D341Med (cell line): ENCODE measurements around the gene SLC51B.
"Not testable (repeated sequence)": the region's sequence is repeated elsewhere in the genome, so short reads cannot be mapped to it uniquely, and the experiment has no call there.

ENCODE experiments used
- DNase-seq: peaks from one replicate; pipeline ENCODE4 v3.0.0; 2012; ENCODE audit warnings: low spot score

The SLC51B gene

DNA sequence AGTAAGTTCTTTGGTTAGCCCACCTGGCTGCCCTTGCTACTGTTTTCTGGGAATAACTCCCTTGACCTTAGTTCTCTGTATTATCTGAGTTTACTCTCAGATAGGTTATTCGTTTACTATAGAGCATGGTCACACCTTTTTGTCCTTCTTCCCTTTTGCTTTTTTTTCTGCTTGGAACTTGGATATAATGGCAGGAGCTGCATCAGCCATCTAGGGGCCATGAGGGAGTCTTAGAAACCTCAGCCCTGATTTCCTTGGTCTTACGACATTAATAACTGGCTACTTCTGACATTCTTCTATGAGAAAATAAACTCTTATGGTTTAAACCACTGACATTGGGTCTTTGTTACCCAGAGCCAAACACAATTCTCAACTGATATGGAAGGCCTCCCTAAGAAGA is 3.4 kb upstream of the SLC51B start:
- DNase-seq, result no peak

DNA sequence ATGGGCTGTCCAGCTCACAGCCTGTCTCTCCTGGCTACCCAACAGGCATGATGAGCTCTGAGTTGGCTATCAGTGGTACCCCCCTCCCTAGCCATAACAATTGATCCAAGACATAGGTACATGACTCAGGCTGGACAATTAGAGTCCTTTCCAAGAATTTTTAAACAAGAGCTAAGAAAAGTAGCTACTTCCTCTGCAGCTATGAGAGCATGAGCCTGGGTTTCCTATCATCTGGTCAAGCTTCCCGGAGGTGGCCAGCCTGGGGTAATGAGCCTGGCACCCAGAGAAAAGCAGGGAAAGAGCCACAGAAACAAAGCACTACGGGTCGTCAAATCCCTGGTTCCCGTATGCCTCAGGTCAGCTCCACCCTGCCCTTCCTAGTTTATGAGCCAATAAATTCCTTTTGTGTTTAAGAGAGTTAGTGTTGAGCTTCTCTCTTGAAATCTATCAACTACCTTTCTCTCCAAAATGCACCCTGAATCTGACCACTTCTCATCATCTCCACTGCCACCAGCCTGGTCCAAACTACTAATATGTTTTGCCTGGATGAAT is 2.3 kb upstream of the SLC51B start:
- no peak for DNase-seq

DNA sequence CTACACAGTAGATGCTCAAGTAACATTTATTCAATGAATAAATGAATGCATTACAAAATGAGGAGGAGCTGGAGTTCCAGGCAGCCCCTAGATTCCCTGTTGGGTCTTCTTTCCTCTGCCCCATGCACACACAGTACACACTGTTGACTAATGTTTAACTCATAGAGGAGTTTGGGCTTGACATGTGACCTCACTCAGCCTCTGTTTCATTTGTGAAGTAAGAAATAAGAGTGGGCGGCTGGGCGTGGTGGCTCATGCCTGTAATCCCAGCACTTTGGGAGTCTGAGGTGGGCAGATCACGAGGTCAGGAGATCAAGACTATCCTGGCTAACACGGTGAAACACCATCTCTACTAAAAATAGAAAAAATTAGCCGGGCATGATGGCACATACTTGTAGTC is 969 bp upstream of the SLC51B start:
- DNase-seq, result not testable (repeated sequence)

DNA sequence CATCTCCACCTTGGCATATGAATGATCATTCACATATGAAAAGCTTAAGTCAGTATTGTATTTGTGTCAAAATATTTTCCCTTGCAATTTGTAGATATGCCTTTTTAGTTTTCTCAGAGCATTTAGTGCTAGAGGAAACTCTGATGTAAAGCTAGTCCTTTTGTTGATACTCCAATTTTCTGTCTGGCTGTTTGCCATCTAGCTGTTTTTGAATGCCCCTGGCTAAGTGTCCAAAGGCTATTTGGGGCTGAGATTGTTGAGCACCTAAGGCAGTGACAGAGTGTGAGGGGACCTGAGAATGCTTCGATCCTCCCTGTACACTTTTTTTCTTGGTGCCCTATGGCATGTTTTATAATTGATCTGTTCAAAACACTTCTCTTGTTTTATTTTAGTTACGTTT is 3.1 kb downstream of the SLC51B start:
- DNase-seq, result no peak

DNA sequence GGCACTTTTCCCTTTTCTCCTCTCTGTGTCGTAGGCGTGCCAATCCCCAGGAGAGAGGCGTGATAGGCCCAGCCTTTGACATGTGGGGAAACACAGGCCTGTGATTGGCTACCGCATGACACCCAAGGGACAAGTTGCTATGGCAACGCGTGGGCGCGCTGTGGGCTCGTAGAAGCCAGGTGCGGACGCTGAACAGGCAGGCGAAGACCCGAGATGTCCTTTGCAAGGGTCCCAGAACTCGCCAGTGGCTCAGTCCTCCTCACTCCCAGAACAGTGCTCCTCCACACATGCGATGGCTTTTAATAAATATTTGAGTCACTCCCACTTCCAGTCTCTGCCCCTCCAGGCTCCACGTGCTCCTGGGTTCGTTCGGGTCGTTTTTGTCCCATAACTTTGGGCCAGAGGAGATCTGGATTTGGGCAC is 4.2 kb downstream of the SLC51B start:
- DNase-seq, result peak; percentile 96

DNA sequence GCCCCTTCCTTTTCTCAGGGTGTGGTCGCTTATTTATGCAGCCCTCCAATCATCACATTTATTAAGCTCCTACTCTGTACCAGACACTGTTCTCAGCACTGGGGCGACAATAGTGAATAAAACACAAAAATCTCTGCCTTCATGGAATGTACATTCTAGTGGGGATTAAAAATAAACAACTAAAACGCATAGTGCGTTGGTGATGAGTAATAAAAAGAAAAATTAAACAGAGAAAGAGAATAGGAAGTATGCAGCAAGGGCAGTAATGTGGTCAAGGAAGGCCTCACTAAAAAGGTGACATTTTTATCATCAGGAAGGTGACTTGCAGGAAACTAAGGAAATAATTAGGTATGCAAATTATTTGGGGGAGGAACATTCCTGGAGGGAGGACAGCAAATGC is 5.1 kb downstream of the SLC51B start:
- DNase-seq, result no peak

DNA sequence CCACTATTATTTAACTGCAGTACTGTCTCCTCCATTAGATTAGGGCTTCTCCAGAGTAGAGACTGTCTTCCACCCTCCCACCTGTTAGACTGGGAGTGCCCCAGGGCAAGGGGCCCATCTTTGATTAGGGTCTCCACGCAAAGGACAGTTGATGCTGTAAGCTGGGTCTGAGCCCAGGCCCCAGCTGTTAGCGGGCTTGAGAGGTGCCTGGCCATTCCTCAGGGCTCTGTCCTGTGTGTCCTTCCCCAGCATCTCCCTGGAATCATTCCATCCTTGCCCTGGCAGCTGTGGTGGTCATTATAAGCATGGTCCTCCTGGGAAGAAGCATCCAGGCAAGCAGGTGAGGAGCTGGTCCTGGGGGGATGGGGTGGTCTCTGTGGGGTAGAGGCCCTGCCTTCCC is 6.1 kb downstream of the SLC51B start:
- DNase-seq, result no peak

DNA sequence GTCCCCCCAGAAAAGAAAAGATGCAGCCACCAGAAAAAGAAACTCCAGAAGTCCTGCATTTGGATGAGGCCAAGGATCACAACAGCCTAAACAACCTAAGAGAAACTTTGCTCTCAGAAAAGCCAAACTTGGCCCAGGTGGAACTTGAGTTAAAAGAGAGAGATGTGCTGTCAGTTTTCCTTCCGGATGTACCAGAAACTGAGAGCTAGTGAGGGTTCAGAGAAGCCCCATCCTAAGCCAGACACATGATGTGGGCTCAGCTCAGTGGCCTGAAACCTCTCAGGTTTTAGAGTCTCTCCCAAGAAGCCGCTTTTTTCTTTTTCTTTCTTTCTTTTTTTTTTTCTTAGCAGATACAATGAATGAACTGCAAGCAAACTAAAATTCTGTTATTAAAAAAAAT is 7.8 kb downstream of the SLC51B start:
- DNase-seq, result no peak

DNA sequence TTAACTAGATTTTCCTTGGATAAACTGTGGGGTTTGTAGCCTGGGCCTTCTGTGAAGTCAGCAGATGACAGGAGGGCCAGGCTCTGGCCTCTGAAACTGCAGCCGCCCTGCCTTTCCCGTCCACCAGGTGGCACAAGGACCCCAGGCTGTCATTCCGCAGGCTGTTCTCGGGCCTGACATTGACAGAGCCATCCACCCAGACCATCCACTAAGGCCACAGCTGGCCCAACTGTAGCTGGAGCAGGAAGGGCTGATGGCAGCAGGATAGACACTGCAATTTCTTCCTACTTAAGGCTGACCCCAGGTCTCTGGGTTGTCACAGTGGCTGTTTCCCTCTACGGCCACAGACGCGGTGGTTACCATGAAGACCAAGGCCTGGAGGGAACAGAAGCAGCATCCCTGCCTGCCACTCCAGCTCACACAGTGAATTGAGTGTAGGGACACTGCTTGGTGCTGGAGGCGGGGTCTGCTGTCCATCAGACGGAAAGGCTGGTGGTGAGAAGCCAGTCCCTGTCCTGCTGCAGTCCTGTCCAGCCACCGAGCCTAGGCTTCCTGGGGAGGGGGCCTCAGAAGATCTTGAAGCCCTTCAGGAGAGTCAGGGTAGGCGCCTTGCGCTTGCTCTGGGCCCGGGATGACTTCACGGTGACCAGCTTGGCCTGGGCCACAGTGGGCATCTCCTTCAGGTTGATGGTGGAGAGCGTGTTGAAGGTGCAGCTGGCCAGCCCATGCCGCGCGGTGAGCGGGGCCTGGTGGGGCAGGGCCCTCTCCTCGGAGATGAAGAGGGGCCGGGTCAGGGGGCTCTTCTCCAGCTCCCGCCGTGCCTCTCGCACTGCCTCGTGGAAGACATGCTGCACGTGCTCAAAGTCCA is 9.4 kb downstream of the SLC51B start:
- DNase-seq, result peak; percentile 89

DNA sequence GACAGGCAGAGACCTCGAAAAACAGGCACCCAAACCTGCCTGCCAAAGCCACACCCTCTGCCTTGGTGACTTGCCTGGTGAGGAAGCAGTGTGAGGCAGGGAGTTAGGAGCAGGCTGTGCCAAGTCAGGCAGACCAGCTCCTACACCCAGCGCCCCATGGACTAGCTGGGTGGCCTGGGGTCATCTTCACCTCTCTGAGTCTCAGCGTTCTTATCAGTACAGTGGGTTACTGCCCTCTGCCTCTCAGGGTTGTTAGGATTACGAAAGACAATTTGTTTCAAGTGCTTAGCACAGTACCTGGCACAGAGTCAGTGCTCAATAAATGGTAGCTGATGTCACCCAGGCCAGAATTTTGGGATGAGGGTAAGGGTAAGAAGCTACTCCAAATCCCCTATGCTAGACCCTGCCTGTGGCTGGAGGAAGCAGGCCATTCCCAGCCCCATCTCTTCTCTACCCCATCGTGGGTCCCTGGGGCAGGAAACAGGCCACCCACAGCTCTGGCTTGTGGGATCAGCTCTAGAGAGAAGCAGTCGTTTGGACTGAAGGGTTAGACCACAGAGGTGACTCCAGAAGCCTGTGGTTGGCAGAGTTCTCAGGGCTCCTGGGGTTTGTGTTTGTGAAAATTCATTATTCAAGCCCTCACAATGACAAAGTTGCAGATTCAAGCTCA is 10.1 kb downstream of the SLC51B start:
- DNase-seq, result no peak

DNA sequence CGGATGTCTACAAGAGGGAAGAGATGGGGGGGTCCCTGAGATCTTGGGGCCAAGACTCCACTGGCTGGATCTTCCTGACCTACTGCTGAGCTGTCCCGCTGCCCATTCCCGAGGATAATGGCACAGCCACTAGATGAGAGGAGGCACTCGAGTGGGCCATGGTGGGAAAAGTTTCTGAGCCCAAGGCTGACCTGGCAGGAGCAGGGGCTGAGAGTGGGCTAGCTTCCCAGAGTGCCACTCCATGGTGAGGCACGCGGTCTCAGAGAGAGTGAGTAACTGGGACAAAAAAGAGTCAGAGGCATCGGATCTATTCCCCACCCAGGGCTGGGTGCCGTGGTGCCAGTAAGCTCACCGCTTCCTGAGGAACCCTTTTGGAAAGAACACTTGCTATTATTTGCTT is 10.9 kb downstream of the SLC51B start:
- no peak for DNase-seq

DNA sequence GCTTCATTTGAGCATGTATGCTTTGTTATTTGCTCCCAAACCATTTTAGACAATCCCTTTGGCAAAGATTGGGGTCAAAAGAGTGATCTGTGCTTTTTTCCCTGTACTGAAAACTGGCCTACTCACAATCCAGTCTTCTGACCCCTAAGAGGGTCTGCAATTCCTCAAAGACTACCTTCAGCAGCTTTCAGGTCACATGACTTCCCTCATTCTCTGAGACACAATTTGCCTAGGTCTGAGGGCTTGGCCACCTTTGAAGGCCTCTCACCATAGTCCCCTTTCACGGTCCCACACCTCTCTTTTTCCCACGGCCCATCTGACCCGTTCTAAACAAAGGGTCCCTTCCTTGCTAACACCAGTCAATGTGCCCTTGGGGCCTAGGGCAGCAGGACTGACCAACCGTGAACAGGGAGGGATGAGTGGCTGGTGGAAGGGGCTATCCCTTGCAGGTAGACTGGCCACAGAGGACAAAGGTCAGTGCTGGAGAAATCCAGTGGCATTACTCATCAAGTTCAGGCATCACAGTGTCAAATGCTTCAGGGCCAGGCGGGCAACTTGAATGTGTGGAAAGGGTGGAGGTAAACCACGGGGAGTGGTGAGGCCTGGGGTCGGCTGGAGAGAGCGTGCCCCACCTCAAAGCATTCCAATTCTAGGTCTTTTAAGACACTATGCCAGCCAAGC is 11.8 kb downstream of the SLC51B start:
- DNase-seq, result no peak

DNA sequence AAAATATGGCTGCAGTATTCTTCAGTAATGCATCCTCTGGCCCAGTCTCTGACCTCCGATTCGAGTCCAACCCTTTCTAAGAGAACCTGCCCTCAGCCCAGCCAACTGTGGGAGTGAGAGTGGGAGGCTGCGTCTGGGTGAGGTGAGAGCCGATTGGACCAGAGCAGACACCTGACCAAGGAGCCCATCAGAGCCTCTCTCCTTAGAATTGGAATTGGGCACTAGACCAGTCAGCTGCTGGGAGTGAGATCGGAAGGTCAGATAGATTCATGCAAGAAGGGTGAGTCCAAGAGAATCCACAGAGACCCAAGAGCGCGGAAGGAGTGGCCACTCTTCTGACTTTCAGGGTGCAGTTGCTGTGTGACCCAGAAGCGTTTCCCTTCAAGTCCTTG is 12.4 kb downstream of the SLC51B start:
- DNase-seq, result no peak

DNA sequence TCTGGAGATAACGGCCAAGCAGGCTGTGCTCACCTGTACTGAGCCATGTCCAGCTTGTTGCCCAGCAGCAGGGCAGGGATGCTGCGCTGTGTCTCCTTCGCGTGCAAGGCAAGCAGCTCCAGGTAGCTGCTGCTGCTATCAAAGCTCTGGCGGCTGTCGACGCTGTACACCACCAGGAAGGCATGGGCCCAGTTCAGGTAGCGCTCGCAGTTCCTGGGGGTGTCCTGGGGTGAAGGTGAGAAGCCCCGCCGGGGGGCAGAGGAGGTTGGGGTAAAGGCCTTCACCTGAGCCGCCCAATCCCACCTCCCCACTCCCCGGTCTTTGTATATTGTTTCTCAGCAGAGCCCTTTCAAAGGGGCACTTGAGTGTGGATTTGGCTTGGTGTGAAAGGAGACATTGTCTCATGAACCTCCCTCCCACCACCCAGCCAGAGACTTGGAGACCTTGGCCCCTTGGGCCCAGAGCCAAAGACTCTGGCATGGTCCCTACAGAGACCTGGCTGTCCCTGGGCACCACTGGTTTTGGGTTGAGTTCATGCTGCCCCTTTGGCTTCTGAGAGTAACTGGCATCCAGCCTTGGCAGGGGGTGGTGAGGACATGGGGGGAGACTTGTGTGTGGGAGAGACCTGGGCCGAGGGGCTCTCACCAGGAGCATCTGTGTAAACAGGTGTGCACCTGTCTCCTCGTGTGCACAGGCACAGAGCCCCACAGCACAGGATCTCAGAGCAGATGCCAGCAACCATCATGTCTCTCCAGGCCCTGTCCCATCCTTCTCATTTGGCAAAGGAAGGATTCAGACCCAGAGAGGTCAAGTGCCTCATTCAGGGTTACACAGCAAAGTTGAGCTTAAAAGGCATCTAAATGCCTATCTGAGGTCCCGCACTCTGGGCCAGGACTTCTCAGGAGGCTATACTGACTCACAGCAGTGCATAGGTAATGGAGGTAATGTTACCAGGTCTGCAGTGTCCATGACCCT is 13.5 kb downstream of the SLC51B start:
- DNase-seq, result peak; percentile 7

DNA sequence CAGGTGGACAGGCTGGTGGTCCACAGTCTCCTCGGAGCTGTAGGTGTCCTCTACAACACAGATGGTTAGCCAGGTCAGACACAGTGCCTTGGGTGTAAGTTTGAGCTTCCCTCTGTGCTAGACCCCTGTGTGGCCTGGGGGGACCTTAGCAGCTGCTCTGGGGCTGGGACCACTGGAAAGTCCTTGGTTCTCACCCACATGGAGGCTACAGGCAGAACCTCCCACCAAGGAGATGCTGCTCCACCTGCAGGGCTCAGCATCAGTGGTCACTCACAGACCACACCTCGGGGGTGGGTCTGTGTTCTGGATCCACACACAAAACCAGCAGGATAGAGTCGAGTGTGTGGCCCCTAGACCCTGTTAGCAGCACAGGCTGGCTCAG is 14.2 kb downstream of the SLC51B start:
- DNase-seq, result peak; percentile 6

DNA sequence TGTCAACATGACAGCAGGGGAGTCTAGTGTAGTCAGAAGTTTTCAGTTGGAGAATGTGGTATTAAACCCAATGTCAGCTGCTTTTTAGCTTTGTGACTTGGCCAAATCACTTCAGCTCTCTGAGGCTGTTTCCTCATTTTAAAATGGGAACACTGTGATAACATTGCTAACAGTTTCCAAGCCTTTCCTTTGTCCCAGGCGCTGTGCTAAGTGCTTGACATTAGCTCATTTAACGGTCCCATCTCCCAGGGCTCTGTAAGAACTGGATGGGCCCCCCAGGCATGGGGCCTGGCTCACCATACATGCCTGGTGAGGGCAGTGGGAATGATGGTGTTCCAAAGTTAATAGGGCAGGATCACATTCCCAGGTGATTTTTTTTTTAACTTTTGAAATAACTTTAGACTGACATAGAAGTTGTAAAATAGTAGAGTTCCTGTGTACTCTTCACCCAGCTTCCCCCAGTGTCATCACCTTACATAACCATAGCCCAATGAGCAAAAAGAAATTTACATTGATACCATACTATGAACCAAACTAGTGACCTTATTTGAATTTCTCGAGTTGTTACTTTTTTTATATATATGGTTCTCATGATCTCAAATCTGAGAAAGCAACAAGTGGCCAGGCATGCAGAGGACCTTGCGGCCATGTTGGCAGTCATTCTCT is 14.9 kb downstream of the SLC51B start:
- no peak for DNase-seq

DNA sequence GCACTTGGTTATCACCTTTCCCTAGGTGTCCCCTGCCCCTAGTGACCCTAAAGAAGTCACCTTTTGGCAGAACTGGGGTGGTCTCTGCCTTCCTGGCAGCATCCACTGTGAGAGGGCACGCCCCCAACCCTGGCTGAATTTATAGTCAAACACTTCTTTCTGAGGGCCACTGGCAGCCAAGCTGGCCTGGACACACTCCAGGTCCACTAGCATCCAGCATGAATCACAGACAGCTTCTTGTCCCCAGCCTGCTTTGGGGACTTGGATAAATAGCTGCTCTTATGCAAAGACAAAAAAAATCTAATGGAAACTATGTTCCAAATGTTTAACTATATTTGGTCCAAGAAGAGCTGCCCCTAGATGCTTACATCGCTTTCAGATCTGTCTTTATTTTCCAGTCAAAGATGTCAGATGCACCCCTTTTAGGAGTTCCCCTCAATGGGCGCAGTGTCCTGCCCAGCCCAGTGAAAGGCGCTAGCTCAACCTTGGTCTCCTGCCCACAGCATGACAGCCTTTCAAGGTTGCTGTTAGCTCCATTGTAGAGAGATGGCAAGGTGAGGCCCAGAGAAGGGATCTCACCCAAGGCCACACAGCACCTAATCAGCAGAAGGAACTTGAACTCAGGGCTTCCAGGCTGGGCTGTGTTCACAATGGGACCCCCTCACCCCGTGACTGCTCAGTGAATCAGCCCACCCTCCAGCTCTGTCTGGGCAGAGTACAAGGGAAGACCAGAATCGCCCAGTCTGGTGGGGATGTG is 15.6 kb downstream of the SLC51B start:
- DNase-seq, result no peak

DNA sequence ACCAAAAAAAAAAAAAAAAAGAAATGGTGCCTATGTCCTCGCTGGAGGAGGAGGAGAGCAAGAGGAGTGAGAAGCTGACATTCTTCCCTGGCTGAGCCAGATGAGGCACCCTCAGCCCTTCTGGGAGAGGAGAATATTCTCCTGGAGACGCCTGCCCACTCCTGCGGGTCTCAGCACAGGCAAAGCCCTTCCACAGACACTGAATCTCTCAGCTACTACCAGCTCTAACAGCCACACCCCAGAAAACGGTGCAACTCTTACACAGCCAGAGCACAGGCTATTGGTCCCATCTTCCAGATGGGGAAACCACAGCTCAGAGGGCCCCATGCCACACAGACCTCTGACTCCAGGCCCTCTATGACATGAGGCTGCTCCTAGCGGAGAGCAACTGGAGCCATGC is 16.9 kb downstream of the SLC51B start:
- no peak for DNase-seq

DNA sequence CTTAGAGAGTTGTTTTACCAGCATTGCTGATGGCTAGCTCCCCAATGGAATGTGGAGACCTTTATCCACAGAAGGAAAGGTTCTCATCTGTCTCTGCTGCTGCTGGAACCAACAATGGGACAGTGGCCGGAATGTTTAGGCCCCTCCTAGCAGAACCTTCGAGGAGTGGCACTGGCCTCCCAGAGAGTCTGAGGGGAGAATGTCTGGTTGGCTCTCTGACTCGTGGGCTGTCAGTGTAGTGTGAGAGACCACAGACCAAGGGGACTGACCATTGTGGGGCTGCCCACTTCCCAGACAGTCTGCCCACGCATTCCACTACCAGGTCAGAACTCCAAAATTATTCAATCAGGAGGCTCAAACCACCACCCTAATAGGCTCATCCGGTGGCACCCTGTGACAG is 17.5 kb downstream of the SLC51B start:
- DNase-seq, result no peak

DNA sequence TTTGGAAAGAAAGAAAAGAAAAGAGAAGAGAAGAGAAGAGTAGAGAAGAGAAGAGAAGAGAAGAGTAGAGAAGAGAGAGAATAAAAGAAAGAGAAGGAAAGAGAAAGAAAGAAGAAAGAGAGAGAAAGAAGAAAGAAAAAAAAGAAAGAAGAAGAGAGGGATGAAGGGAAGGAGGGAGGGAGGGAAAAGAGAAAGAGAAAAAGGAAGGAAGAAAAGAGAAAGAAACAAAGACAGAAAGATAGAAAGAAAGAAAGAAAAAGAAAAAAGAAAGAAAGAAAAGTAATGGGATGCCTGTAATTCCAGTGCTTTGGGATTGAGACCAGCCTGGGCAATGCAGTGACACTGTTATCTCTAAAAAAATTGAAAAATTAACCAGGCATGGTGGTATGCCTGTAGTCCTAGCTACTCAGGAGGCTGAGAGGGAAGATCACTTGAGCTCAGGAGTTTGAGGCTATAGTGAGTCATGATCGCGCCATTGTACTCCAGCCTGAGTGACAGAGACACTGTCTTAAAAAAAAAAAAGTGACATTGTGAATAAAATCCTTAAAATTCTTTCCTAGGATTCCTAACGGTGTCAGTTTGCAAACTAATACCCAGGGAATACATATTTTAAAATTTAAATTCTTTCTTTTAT is 20.9 kb downstream of the SLC51B start:
- DNase-seq, result no peak
